A549 (cell line): ENCODE measurements around the gene PLEKHA7. TPM values are rescaled to one million over a fixed set of nuclear protein-coding genes. Genes with fewer than 3 reads are reported as not detected.

Experiments used
- ATAC-seq, 2 experiments: fragments of 200-7000 bp in 1 of 2; fragments of >200 bp in 1 of 2; cut with Nextera tagmentation in 1 of 2; cut with Tn5 transposase in 1 of 2; 3 replicates each; pipeline versions ENCODE4 v1.8.0 to v1.9.1; 2018 to 2020; ENCODE audit warnings: mild to moderate bottlenecking in 1 of 2, moderate library complexity in 1 of 2
- CTCF ChIA-PET: fragments of 300-600 bp; sonication (Branson Sonifier 250); formaldehyde crosslinking; extraction: SDS; loops from one replicate; lab custom pipeline; 2021; ENCODE audit warnings: antibody characterized with exemption, inconsistent platforms; lab: Yijun Ruan, JAX
- POLR2A ChIA-PET: fragments of 350-600 bp; formaldehyde crosslinking; extraction: SDS; loops from one replicate; lab custom pipeline; 2021; ENCODE audit warnings: antibody characterized with exemption, inconsistent platforms; lab: Yijun Ruan, JAX
- DNase-seq, 2 experiments: peaks; one replicate each; pipeline versions ENCODE4 v3.0.0 to v3.0.0-alpha.2; 2011 to 2016; ENCODE audit warnings: low read depth in 1 of 2, low spot score in 1 of 2
- FAIRE-seq: peaks from 2 replicates; lab custom pipeline; 2011; peaks lifted over from hg19 to GRCh38; lab: Jason Lieb, UNC
- H3K27ac ChIP-seq, 2 experiments: fragments of >200 bp; sonication (Bioruptor Twin); formaldehyde crosslinking; 3 replicates each; pipeline ENCODE4 v1.5.1; 2016 to 2017
- H3K4me1 ChIP-seq: fragments of >200 bp; sonication (Bioruptor Twin); formaldehyde crosslinking; 3 replicates; pipeline ENCODE4 v1.6.1; 2016
- H3K4me2 ChIP-seq: fragments of >200 bp; sonication (Bioruptor Twin); formaldehyde crosslinking; 3 replicates; pipeline ENCODE4 v1.6.1; 2016
- H3K4me3 ChIP-seq: fragments of >200 bp; sonication (Bioruptor Twin); formaldehyde crosslinking; 3 replicates; pipeline ENCODE4 v1.5.1; 2016
- H3K9me3 ChIP-seq: fragments of >200 bp; sonication (Bioruptor Twin); formaldehyde crosslinking; 3 replicates; pipeline ENCODE4 v1.6.1; 2016
- BCL3 ChIP-seq: fragments of >200 bp; sonication (Bioruptor Twin); formaldehyde crosslinking; IDR thresholded peaks from 3 replicates; pipeline ENCODE4 v1.6.1; 2016
- CBX2 ChIP-seq: fragments of 200-600 bp; sonication (generic); IDR thresholded peaks from 2 replicates; pipeline ENCODE4 v1.6.1; 2016; ENCODE audit warnings: low read depth, mild to moderate bottlenecking, borderline replicate concordance
- EHMT2 ChIP-seq: fragments of 200-600 bp; sonication (generic); IDR thresholded peaks from 2 replicates; pipeline ENCODE4 v1.6.1; 2016; ENCODE audit warnings: antibody characterized with exemption, low read depth, mild to moderate bottlenecking, moderate library complexity
- ESRRA ChIP-seq: fragments of 150-350 bp; IDR thresholded peaks from 2 replicates; pipeline ENCODE4 v1.6.1; 2014; ENCODE audit warnings: mild to moderate bottlenecking, low read length, borderline replicate concordance
- FOSL2 ChIP-seq, 2 experiments: fragments of 450-650 bp in 1 of 2; fragments of >200 bp in 1 of 2; sonication (Bioruptor Twin) in 1 of 2; formaldehyde crosslinking; IDR thresholded peaks; 2 replicates each; pipeline versions ENCODE4 v1.5.0 to v1.6.1; 2016 to 2020; ENCODE audit warnings: mild to moderate bottlenecking in 1 of 2, moderate library complexity in 1 of 2
- FOXS1 ChIP-seq: fragments of 250-450 bp; sonication (Bioruptor Pico); IDR thresholded peaks from 2 replicates; pipeline ENCODE4 v1.5.0; 2020; ENCODE audit warnings: mild to moderate bottlenecking, moderate library complexity
- GATA3 ChIP-seq: IDR thresholded peaks from 2 replicates; pipeline ENCODE4 v1.6.1; 2012; ENCODE audit warnings: borderline replicate concordance
- HDAC2 ChIP-seq: fragments of 200-600 bp; sonication (generic); IDR thresholded peaks from 2 replicates; pipeline ENCODE4 v1.6.1; 2016
- HEYL ChIP-seq: fragments of 250-450 bp; sonication (Bioruptor Pico); IDR thresholded peaks from 2 replicates; pipeline ENCODE4 v1.8.0; 2021; ENCODE audit warnings: mild to moderate bottlenecking, moderate library complexity
- HOXB13 ChIP-seq: fragments of 250-450 bp; sonication (Bioruptor Pico); IDR thresholded peaks from 2 replicates; pipeline ENCODE4 v1.5.0; 2020; ENCODE audit warnings: low read depth, mild to moderate bottlenecking, moderate library complexity
- JUNB ChIP-seq: fragments of >200 bp; sonication (Bioruptor Twin); formaldehyde crosslinking; IDR thresholded peaks from 2 replicates; pipeline ENCODE4 v1.6.1; 2016
- KDM1A ChIP-seq: fragments of 200-600 bp; sonication (generic); IDR thresholded peaks from 2 replicates; pipeline ENCODE4 v1.6.1; 2016; ENCODE audit warnings: low read depth, mild to moderate bottlenecking
- KDM5A ChIP-seq: fragments of 200-600 bp; sonication (generic); IDR thresholded peaks from 2 replicates; pipeline ENCODE4 v1.6.1; 2016; ENCODE audit warnings: antibody characterized with exemption, mild to moderate bottlenecking
- MAFK ChIP-seq: fragments of 450-650 bp; IDR thresholded peaks from 2 replicates; pipeline ENCODE4 v1.6.1; 2014; ENCODE audit not compliant: partially characterized antibody
- MAZ ChIP-seq: fragments of 150-350 bp; IDR thresholded peaks from 2 replicates; pipeline ENCODE4 v1.6.1; 2014; ENCODE audit warnings: antibody characterized with exemption, low read depth, low read length, borderline replicate concordance
- MYC ChIP-seq: IDR thresholded peaks from 2 replicates; pipeline ENCODE4 v1.6.1; 2012; ENCODE audit warnings: mild to moderate bottlenecking, inconsistent platforms, low read length, improper control_type of control experiment, borderline replicate concordance
- NFE2L2 ChIP-seq: fragments of 150-350 bp; conservative IDR thresholded peaks from 2 replicates; pipeline ENCODE4 v1.6.1; 2014; ENCODE audit warnings: low read length
- NPAS2 ChIP-seq: fragments of 250-450 bp; sonication (Bioruptor Pico); IDR thresholded peaks from 2 replicates; pipeline ENCODE4 v1.8.0; 2022; ENCODE audit warnings: mild to moderate bottlenecking, moderate library complexity, borderline replicate concordance
- PBX3 ChIP-seq: IDR thresholded peaks from 2 replicates; pipeline ENCODE4 v1.6.1; 2012
- PHF8 ChIP-seq: fragments of 200-600 bp; sonication (generic); IDR thresholded peaks from 2 replicates; pipeline ENCODE4 v1.6.1; 2016; ENCODE audit warnings: low read depth, mild to moderate bottlenecking, antibody characterized with exemption, moderate library complexity, borderline replicate concordance
- POLR2AphosphoS2 ChIP-seq: conservative IDR thresholded peaks from 2 replicates; pipeline ENCODE4 v1.6.1; 2012; ENCODE audit warnings: low read length, improper control_type of control experiment, inconsistent platforms
- RARB ChIP-seq: fragments of 250-450 bp; sonication (Bioruptor Pico); IDR thresholded peaks from 2 replicates; pipeline ENCODE4 v1.8.0; 2021; ENCODE audit warnings: mild to moderate bottlenecking, moderate library complexity
- REST ChIP-seq: fragments of 200-600 bp; sonication (generic); IDR thresholded peaks from 2 replicates; pipeline ENCODE4 v1.6.1; 2016; ENCODE audit warnings: antibody characterized with exemption, mild to moderate bottlenecking, moderate library complexity
- RFX5 ChIP-seq: fragments of 450-650 bp; IDR thresholded peaks from 2 replicates; pipeline ENCODE4 v1.7.1; 2014; ENCODE audit warnings: antibody characterized with exemption, mild to moderate bottlenecking, moderate library complexity
- SMC3 ChIP-seq: fragments of >200 bp; sonication (Bioruptor Twin); formaldehyde crosslinking; IDR thresholded peaks from 3 replicates; pipeline ENCODE4 v1.6.1; 2018; ENCODE audit warnings: inconsistent platforms
- SREBF2 ChIP-seq: fragments of 450-650 bp; IDR thresholded peaks from 2 replicates; pipeline ENCODE4 v1.6.1; 2014; ENCODE audit warnings: mild to moderate bottlenecking, moderate library complexity
- TP53 ChIP-seq: fragments of 250-450 bp; sonication (Bioruptor Pico); IDR thresholded peaks from 2 replicates; pipeline ENCODE4 v1.5.0; 2021; ENCODE audit warnings: mild to moderate bottlenecking, moderate library complexity
- ZSCAN20 ChIP-seq: fragments of 250-450 bp; sonication (Bioruptor Pico); IDR thresholded peaks from 2 replicates; pipeline ENCODE4 v1.8.0; 2022; ENCODE audit warnings: mild to moderate bottlenecking, moderate library complexity
- WGBS: methylation state at CpG from one replicate; pipeline ENCODE4 v1.1.6; 2017; ENCODE audit errors: missing lambda C conversion rate; 5-methylcytosine and 5-hydroxymethylcytosine counted together
- polyA plus RNA-seq, 4 experiments: library from polyadenylated mRNA; depleted of rRNA in 3 of 4; stranded (reverse); fragments of >200 nt; fragmentation: RNase III in 1 of 4; extraction: RNeasy Plus Mini Kit Qiagen cat#74134 plus additional on column Dnase treatment in 1 of 4; gene quantifications; 2 replicates in 3 of 4; 3 replicates in 1 of 4; pipeline ENCODE4 v1.2.3, GENCODE V29; 2011 to 2017

The PLEKHA7 gene
- polyA plus RNA-seq, 2 of the 4 experiments (the other 2 are of a cell fraction), result 8.7 to 13.8 TPM

GRCh38 chr11:17012712-17013547 is 1.3 kb downstream of the PLEKHA7 start (continued):
- TF ChIP-seq NPAS2 (no peak), EHMT2 (no peak), JUNB (peak; percentile 72), FOXS1 (CRISPR knock-in tag) (no peak), POLR2AphosphoS2 (no peak), TP53 (no peak), ZSCAN20 (CRISPR knock-in tag) (no peak), GATA3 (peak; percentile 35; the same call in 1 of the 2 replicates), PHF8 (no peak), ESRRA (no peak), CBX2 (no peak), SMC3 (no peak), MAZ (no peak), KDM5A (no peak), HOXB13 (CRISPR knock-in tag) (no peak), SREBF2 (no peak), BCL3 (0 out of 3 replicates have a peak, but pooled peaks have one; percentile 42), REST (no peak), KDM1A (no peak), PBX3 (no peak), RFX5 (no peak), MYC (no peak), MAFK (no peak)

- peak overlapping the region; percentile 69 for H3K4me3 ChIP-seq
- CTCF ChIA-PET, result interaction anchor here (1.0 to 2.0 kb wide), 3 partner anchors 20 to 73 kb away, joined by 3 to 8 read pairs (median 3); no protein-coding TSS in a partner anchor
- TF ChIP-seq FOSL2 (IDR thresholded peaks at IDR 0.05), result no peak
- TF ChIP-seq FOSL2 (CRISPR knock-in tag; IDR thresholded peaks at IDR 0.05), result no peak
- no peak for TF ChIP-seq HEYL (CRISPR knock-in tag)
- no peak for TF ChIP-seq NFE2L2
- TF ChIP-seq HDAC2, result no peak
- no peak for TF ChIP-seq JUNB
- TF ChIP-seq PHF8, result no peak
- no peak for TF ChIP-seq RARB (CRISPR knock-in tag)
- TF ChIP-seq, all 56 proteins: peak for 0
- Histone ChIP-seq H3K27ac (peak overlapping the region; percentile 68 to 95), H3K4me1 (peaks cover 32% of the 10 kb centered on the region), H3K9me3 (no peaks in the 10 kb centered on the region), H3K4me2 (peak overlapping the region; percentile 79)
- ATAC-seq, result no peak
- POLR2A ChIA-PET, result interaction anchor here (3.9 kb wide), 1 partner anchor 65 kb away, joined by 37 read pairs; the partner anchor contains the start of gene RPS13
- no peak for DNase-seq
- no peak for FAIRE-seq
- 79% methylated on average over 6 of the region's 6 CpGs for WGBS
These were observed 2.0 kb downstream of the PLEKHA7 start for GRCh38 chr11:17012179-17012578.
